RWPE2 (cell line): Measurements from ENCODE around the gene ADAP1.

Experiments
- ATAC-seq: fragments of 200-7000 bp; cut with Tn5 transposase; 3 replicates; pipeline ENCODE4 v1.9.1; 2021; ENCODE audit warnings: low read depth
- DNase-seq: peaks from one replicate; pipeline ENCODE4 v3.0.0-alpha.2; 2020; ENCODE audit warnings: low spot score
- H3K27ac ChIP-seq: fragments of 450-650 bp; 2 replicates; pipeline ENCODE4 v1.5.1; 2017; ENCODE audit warnings: mild to moderate bottlenecking; ENCODE audit not compliant: poor library complexity, severe bottlenecking
- H3K27me3 ChIP-seq: fragments of 250-450 bp; sonication (Bioruptor Pico); 2 replicates; pipeline ENCODE4 v1.5.1; 2021; ENCODE audit warnings: mild to moderate bottlenecking, moderate library complexity; ENCODE audit not compliant: insufficient read depth, poor library complexity, severe bottlenecking
- H3K36me3 ChIP-seq: fragments of 250-450 bp; sonication (Bioruptor Pico); 2 replicates; pipeline ENCODE4 v1.5.1; 2020; ENCODE audit warnings: low read depth, mild to moderate bottlenecking, moderate library complexity
- H3K4me1 ChIP-seq: fragments of 250-450 bp; sonication (Bioruptor Pico); 2 replicates; pipeline ENCODE4 v1.5.1; 2021; ENCODE audit warnings: mild to moderate bottlenecking, moderate library complexity; ENCODE audit not compliant: insufficient read depth, poor library complexity, severe bottlenecking
- H3K4me3 ChIP-seq: fragments of 250-450 bp; sonication (Bioruptor Pico); 2 replicates; pipeline ENCODE4 v1.5.1; 2021; ENCODE audit warnings: mild to moderate bottlenecking, moderate library complexity; ENCODE audit not compliant: severe bottlenecking
- H3K9me3 ChIP-seq: fragments of 250-450 bp; sonication (Bioruptor Pico); 2 replicates; pipeline ENCODE4 v1.5.1; 2021; ENCODE audit warnings: mild to moderate bottlenecking, moderate library complexity; ENCODE audit not compliant: severe bottlenecking
- CTCF ChIP-seq: fragments of 450-650 bp; IDR thresholded peaks from one replicate; pipeline ENCODE4 v1.5.1; 2017; ENCODE audit warnings: mild to moderate bottlenecking, moderate library complexity; ENCODE audit not compliant: poor library complexity, severe bottlenecking

Gene ADAP1

GRCh38 chr7:861222-861621 is 93.3 kb downstream of the ADAP1 start:
- no peaks in the 10 kb centered on the region for H3K9me3 ChIP-seq

GRCh38 chr7:860149-860548 is 94.3 kb downstream of the ADAP1 start:
- Histone ChIP-seq H3K4me1 (no peaks in the 10 kb centered on the region), H3K9me3 (no peaks in the 10 kb centered on the region), H3K27me3 (no peaks in the 10 kb centered on the region), H3K4me3 (no peak overlapping the region), H3K27ac (no peak overlapping the region), H3K36me3 (peaks cover 85% of the 10 kb centered on the region)
- DNase-seq = no peak
- no peak for TF ChIP-seq CTCF
- no peak for ATAC-seq

More at GRCh38 chr7:861222-861621, 93.3 kb downstream of the ADAP1 start:
- no peaks in the 10 kb centered on the region for H3K27me3 ChIP-seq
- peaks cover 90% of the 10 kb centered on the region for H3K36me3 ChIP-seq
- no peak for TF ChIP-seq CTCF
- H3K4me1 ChIP-seq = no peaks in the 10 kb centered on the region
- no peak overlapping the region for H3K27ac ChIP-seq
- ATAC-seq = no peak
- DNase-seq = no peak
- H3K4me3 ChIP-seq = no peak overlapping the region

- DNase-seq (no peak), ATAC-seq (no peak)
- Histone ChIP-seq H3K27ac (no peak overlapping the region), H3K27me3 (no peaks in the 10 kb centered on the region), H3K4me1 (no peaks in the 10 kb centered on the region), H3K9me3 (no peaks in the 10 kb centered on the region), H3K4me3 (no peak overlapping the region), H3K36me3 (peaks cover 86% of the 10 kb centered on the region)
- no peak for TF ChIP-seq CTCF
Measured at GRCh38 chr7:859359-860030, 95.0 kb downstream of the ADAP1 start.

- no peaks in the 10 kb centered on the region for H3K4me1 ChIP-seq
- ATAC-seq = no peak
- no peak overlapping the region for H3K4me3 ChIP-seq
- no peaks in the 10 kb centered on the region for H3K9me3 ChIP-seq
- peaks cover 90% of the 10 kb centered on the region for H3K36me3 ChIP-seq
- DNase-seq = no peak
- H3K27ac ChIP-seq = no peak overlapping the region
- no peak for TF ChIP-seq CTCF
- H3K27me3 ChIP-seq = no peaks in the 10 kb centered on the region
Measured at GRCh38 chr7:857661-858060, 96.8 kb downstream of the ADAP1 start.

GRCh38 chr7:856444-857095 is 97.9 kb downstream of the ADAP1 start:
- peaks cover 90% of the 10 kb centered on the region for H3K36me3 ChIP-seq
- DNase-seq (no peak), ATAC-seq (no peak)
- H3K9me3 ChIP-seq = no peaks in the 10 kb centered on the region
- H3K27me3 ChIP-seq = no peaks in the 10 kb centered on the region
- TF ChIP-seq CTCF = no peak
- no peak overlapping the region for H3K4me3 ChIP-seq
- no peaks in the 10 kb centered on the region for H3K4me1 ChIP-seq
- no peak overlapping the region for H3K27ac ChIP-seq
